WI38 (cell line): ENCODE measurements around the gene AK9.
"Not testable (repeated sequence)": the region's sequence is repeated elsewhere in the genome, so short reads cannot be mapped to it uniquely, and the experiment has no call there.

Experiments used
- H3K4me3 ChIP-seq: 2 replicates; pipeline ENCODE4 v1.5.1; 2011; ENCODE audit warnings: low read depth, mild to moderate bottlenecking, control low read depth, low read length
- TF ChIP-seq, protein P1 (sequence below): IDR thresholded peaks from 2 replicates; pipeline ENCODE4 v1.5.1; 2012; ENCODE audit warnings: low read depth, mild to moderate bottlenecking, control low read depth, low read length

Gene AK9

DNA sequence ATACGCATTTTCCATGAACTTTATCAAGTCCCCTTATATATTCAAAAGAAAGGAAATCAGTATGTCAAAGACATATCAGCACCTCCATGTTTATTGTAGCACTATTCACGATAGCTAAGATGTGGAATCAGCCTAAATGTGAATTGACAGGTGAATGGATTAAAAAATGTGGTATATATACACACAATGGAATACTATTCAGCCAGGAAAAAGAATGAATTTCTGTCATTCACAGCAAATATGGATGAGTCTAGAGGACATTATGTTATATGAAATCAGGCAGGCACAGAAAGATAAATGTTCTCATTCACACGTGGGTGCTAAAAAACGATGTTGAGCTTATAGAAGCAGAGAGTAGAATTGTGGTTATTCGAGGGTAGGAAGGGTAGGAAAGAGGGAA, 5.4 kb upstream of the AK9 start:
- H3K4me3 ChIP-seq: no peak overlapping the region
- TF ChIP-seq, protein P1, sequence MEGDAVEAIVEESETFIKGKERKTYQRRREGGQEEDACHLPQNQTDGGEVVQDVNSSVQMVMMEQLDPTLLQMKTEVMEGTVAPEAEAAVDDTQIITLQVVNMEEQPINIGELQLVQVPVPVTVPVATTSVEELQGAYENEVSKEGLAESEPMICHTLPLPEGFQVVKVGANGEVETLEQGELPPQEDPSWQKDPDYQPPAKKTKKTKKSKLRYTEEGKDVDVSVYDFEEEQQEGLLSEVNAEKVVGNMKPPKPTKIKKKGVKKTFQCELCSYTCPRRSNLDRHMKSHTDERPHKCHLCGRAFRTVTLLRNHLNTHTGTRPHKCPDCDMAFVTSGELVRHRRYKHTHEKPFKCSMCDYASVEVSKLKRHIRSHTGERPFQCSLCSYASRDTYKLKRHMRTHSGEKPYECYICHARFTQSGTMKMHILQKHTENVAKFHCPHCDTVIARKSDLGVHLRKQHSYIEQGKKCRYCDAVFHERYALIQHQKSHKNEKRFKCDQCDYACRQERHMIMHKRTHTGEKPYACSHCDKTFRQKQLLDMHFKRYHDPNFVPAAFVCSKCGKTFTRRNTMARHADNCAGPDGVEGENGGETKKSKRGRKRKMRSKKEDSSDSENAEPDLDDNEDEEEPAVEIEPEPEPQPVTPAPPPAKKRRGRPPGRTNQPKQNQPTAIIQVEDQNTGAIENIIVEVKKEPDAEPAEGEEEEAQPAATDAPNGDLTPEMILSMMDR: no peak

DNA sequence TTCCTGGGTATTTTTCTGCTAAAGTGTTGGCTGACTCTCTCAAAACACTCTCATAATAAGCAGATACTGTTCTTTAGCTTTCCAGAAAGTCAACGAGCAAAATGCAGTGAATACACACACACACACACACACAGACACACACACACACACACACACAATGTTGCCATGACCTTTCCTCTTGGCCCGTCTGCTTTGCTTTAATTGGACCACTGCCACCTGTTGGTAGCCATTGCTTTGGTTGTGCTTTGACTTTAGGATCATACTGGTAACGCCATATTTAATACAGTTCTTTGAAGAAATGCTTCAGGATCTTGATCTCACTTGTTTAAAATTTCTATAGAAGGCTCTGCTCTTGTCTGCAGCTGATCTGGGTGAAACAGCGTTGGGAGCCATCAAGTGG, 4.5 kb upstream of the AK9 start:
- H3K4me3 ChIP-seq: no peak overlapping the region
- TF ChIP-seq, protein P1: 0 out of 2 replicates have a peak, but pooled peaks have one; percentile 4

DNA sequence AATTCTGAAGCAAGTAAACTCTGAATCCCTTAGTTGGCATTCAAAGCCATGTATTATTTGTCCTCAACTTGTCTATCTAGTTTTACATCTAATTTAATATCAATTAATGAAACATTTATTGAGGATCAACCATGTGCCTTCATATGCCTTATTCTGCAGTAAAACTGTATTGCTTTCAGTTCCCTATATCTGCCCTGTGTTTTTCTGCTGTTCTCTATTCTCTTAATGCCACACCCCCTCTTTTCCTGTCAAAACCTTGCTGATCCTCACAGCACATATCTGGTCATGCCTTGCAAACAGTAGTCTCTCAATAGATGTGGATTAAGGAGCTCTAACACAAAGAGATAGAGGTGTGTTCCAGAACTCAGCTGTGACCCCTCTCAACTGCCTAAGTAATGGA, 2.1 kb upstream of the AK9 start:
- no peak overlapping the region for H3K4me3 ChIP-seq
- TF ChIP-seq, protein P1: no peak

DNA sequence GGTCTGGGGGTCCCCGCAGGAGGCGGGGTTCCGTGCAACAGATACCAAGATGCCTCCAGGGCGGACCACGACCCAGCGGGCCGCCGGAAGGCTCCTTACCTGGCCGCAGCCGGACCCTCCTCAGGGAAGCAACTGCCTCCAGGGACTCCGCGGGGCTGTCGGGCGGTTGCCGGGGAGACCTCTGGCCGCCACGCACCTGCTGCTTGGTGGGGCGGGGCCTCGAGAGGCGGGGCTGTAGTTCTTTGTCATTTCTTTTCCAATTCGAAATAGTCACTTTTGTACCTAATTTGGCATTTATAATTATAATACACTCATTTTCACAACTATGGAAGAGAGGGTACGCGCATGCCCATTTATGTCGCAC, 647 bp downstream of the AK9 start:
- TF ChIP-seq, protein P1: no peak
- peak overlapping the region; percentile 85 for H3K4me3 ChIP-seq

DNA sequence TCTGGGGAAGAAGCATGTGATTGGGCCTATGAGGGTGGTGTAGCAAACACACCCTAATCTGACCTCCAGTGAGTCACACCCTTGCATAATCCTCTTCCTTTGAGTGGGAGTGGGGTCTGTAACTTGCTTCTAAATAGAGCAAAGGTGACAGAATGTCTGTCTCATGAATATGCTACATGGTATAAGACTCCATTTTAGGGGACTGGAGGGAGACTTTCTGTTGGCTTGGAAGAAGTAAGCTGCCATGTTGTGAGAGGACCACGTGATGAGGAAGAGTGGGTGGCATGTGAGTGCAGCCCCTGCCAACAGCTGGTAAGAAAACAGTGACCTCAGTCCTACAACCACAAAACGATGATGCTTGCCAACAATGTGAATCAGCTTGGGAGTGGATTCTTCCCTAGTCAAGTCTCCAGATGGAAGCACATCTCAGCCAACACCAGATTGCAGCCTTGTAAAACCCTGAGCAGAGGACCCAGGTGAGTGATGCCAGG, 3.7 kb downstream of the AK9 start:
- TF ChIP-seq, protein P1: no peak

DNA sequence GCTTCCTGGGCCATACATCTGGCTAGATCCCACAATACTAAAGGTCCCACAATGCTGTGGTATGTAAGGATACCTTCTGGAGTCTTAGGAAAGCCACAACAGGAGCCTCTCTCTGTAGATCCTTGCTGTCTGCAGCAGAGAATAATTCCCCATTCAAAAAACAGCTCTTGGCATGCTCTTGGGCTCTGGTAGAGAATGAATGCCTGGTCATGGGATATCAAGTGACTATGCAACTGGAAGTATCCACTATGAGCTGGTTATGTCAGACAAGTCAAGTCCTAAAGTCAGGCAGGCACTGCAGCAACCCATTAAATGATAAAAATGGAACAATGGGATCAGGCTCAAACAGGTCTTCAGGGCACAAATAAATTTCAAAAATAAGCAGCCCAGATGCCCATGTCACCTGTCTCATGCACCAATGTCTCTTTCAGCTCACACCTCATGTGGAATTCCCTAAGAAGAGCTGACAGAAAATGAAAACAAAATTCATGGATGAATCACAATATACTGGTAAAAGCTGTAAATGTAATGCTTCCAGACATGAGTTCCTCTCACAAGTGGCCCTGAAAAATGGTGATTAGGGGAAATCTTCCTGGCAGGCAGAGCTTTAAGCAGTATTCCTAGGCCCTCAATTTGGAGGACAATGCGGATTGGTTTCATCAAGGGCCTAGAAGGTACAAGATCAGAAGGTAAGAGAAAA, 4.3 kb downstream of the AK9 start:
- TF ChIP-seq, protein P1: no peak

More for the DNA sequence above, 3.7 kb downstream of the AK9 start:
- H3K4me3 ChIP-seq: no peak overlapping the region

DNA sequence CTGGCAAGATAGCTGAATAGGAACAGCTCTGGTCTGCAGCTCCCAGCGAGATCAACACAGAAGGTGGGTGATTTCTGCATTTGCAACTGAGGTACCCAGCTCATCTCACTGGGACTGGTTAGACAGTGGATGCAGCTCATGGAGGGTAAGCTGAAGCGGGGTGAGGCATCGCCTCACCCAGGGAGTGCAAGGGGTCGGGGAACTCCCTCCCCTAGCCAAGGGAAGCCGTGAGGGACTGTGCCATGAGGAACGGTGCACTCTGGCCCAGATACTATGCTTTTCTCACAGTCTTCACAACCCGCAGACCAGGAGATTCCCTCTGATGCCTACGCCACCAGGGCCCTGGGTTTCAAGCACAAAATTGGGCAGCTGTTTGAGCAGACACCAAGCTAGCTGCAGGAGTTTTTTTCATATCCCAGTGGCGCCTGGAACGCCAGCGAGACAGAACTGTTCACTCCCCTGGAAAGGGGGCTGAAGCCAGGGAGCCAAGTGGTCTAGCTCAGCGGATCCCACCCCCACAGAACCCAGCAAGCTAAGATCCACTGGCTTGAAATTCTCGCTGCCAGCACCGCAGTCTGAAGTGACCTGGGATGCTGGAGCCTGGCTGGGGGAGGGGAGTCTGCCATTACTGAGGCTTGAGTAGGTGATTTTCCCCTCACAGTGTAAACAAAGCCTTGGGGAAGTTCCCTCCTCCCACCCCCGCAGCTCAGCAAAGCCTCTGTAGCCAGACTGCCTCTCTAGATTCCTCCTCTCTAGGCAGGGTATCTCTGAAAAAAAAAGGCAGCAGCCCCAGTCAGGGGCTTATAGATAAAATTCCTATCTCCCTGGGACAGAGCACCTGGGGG, 12.1 kb downstream of the AK9 start:
- not testable (repeated sequence) for H3K4me3 ChIP-seq

More for the DNA sequence above, 4.3 kb downstream of the AK9 start:
- no peak overlapping the region for H3K4me3 ChIP-seq
